ENCODE data around the gene RNF130.

The RNF130 gene

DNA sequence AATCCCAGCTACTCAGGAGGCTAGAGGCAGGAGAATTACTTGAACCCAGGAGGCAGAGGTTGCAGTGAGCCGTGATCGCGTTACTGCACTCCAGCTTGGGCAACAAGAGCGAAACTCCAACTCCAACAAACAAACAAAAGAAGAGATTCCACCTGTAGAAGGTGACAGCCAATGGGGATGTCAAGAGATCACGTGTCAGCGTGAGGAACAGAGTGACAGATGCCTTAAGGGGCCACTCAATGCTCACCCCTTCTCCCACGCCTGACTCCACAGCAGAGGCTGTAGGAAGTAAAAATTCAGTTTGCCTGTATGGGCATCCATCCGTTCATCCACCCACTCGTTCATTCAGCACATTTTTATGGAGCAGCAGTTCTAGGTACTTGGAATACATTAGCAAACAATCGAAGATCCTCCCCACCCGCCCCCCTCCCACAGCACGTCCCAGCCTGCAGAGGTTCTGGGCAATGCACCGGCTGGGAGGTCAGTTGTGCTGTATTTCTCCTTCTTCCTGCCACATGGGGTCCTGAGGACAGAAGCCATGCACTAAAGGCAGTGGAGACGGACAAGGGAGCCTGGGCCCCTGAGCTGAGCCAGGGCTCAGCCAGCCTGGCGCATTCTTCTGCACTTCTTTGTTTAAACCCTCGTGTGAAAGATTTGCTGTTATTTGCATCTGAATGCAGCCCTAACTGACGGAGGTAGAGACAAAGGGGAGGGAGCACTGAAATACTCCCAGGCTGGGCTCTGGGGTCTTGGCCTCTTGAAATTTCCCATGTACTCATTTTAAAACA, 11.3 kb upstream of the RNF130 start:
- Histone ChIP-seq H3K27me3 (replicated peaks in 2 of 5; ENCODE audit: control insufficient read depth in 4 of 5, insufficient read depth in 5 of 5, low read length in 4 of 5) (no peaks in the 10 kb centered on the region), H3K27ac (ENCODE audit: insufficient read depth in 1 of 2, low read depth in 1 of 2, low read length in 2 of 2, poor library complexity in 1 of 2, severe bottlenecking in 2 of 2) (no peak overlapping the region), H3K36me3 (ENCODE audit: control insufficient read depth in 4 of 4, insufficient read depth in 4 of 4, low read length in 3 of 4) (no peaks in the 10 kb centered on the region), H3K4me1 (ENCODE audit: control extremely low read depth in 1 of 4, control insufficient read depth in 4 of 4, insufficient read depth in 4 of 4, low read length in 3 of 4) (peaks cover 9 to 37% (median 31%) of the 10 kb centered on the region in 4 experiments), H3K4me3 (ENCODE audit: control insufficient read depth in 1 of 7, extremely low read depth in 1 of 7, insufficient read depth in 4 of 7, low read depth in 2 of 7, low read length in 6 of 7) (no peak overlapping the region), H3K9me3 (ENCODE audit: control extremely low read depth in 1 of 5, control insufficient read depth in 4 of 5, insufficient read depth in 2 of 5, low read depth in 1 of 5, low read length in 4 of 5) (peaks cover 0 to 2% (median 0%) of the 10 kb centered on the region in 5 experiments)
- CTCF ChIA-PET: interaction anchor here (1.4 to 10.2 kb wide), 3 partner anchors 8 to 106 kb away, joined by 3 to 58 read pairs (median 4); no protein-coding TSS in a partner anchor
- no peak for DNase-seq
- WGBS (ENCODE audit: insufficient coverage): 92% methylated on average over 11 of the region's 17 CpGs
- POLR2A ChIA-PET: no interaction called here

GRCh38 chr5:180081481-180081880, 9.9 kb upstream of the RNF130 start:
- ChIA-PET CTCF (interaction anchor here (1.5 to 10.2 kb wide), 3 partner anchors 9 to 68 kb away, joined by 4 to 58 read pairs (median 10); no protein-coding TSS in a partner anchor), POLR2A (no interaction called here)
- H3K9me3 ChIP-seq (ENCODE audit: control extremely low read depth in 1 of 5, control insufficient read depth in 4 of 5, insufficient read depth in 2 of 5, low read depth in 1 of 5, low read length in 4 of 5): peaks cover 0 to 2% (median 0%) of the 10 kb centered on the region in 5 experiments
- H3K4me1 ChIP-seq (ENCODE audit: control extremely low read depth in 1 of 4, control insufficient read depth in 4 of 4, insufficient read depth in 4 of 4, low read length in 3 of 4): peaks cover 8 to 33% (median 31%) of the 10 kb centered on the region in 4 experiments
- H3K27ac ChIP-seq (ENCODE audit: insufficient read depth in 1 of 2, low read depth in 1 of 2, low read length in 2 of 2, poor library complexity in 1 of 2, severe bottlenecking in 2 of 2): no peak overlapping the region
- H3K4me3 ChIP-seq (ENCODE audit: control insufficient read depth in 1 of 7, extremely low read depth in 1 of 7, insufficient read depth in 4 of 7, low read depth in 2 of 7, low read length in 6 of 7): no peak overlapping the region
- no peaks in the 10 kb centered on the region for H3K27me3 ChIP-seq (replicated peaks in 2 of 5; ENCODE audit: control insufficient read depth in 4 of 5, insufficient read depth in 5 of 5, low read length in 4 of 5)
- DNase-seq: no peak
- WGBS (ENCODE audit: insufficient coverage): 96% methylated on average over 4 of the region's 5 CpGs
- no peaks in the 10 kb centered on the region for H3K36me3 ChIP-seq (ENCODE audit: control insufficient read depth in 4 of 4, insufficient read depth in 4 of 4, low read length in 3 of 4)

DNA sequence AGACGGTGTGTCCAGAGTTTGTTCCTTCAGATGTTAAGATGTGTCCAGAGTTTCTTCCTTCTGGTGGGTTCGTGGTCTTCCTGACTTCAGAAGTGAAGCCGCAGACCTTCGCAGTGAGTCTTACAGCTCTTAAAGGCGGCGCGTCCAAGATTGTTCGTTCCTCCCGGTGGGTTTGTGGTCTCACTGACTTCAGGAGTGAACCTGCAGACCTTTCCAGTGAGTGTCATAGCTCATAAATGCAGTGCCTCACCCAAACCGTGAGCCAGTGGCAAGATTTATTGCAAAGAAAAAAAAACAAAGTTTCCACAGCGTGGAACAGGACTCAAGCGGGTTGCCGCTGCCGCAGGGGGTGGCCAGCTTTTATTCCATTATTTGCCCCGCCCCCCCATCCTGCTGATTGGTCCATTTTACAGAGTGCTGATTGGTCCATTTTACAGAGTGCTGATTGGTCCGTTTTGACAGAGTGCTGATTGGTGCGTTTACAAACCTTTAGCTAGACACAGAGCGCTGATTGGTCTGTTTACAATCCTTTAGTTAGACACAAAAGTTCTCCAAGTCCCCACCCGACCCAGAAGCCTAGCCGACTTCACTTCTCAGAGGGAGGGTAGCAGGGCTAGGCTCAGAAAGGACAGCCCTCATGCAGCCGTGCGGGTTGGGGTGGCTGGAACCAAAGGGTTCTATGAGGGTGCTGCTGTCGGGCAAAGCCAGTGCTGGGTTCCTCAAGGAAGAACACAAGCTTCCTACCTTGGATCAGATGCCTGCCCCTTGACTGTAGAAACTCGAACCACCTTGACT, 9.1 kb upstream of the RNF130 start:
- WGBS (ENCODE audit: insufficient coverage): 34% methylated on average over 21 of the region's 24 CpGs
- Histone ChIP-seq H3K4me1 (ENCODE audit: control extremely low read depth in 1 of 4, control insufficient read depth in 4 of 4, insufficient read depth in 4 of 4, low read length in 3 of 4) (peaks cover 7 to 29% (median 27%) of the 10 kb centered on the region in 4 experiments), H3K27ac (ENCODE audit: insufficient read depth in 1 of 2, low read depth in 1 of 2, low read length in 2 of 2, poor library complexity in 1 of 2, severe bottlenecking in 2 of 2) (no peak overlapping the region), H3K4me3 (ENCODE audit: control insufficient read depth in 1 of 7, extremely low read depth in 1 of 7, insufficient read depth in 4 of 7, low read depth in 2 of 7, low read length in 6 of 7) (peak overlapping the region in 5 of 7 experiments; percentile 25 to 66 (median 53)), H3K9me3 (ENCODE audit: control extremely low read depth in 1 of 5, control insufficient read depth in 4 of 5, insufficient read depth in 2 of 5, low read depth in 1 of 5, low read length in 4 of 5) (peaks cover 0 to 2% (median 0%) of the 10 kb centered on the region in 5 experiments), H3K36me3 (ENCODE audit: control insufficient read depth in 4 of 4, insufficient read depth in 4 of 4, low read length in 3 of 4) (no peaks in the 10 kb centered on the region), H3K27me3 (replicated peaks in 2 of 5; ENCODE audit: control insufficient read depth in 4 of 5, insufficient read depth in 5 of 5, low read length in 4 of 5) (no peaks in the 10 kb centered on the region)
- CTCF ChIA-PET: interaction anchor here (1.2 to 10.2 kb wide), 6 partner anchors 10 to 79 kb away, joined by 3 to 58 read pairs (median 4); no protein-coding TSS in a partner anchor
- peak; percentile 46 to 76 (median 69) for DNase-seq
- POLR2A ChIA-PET: interaction anchor here (0.6 to 1.2 kb wide), 3 partner anchors 11 to 494 kb away, joined by 3 to 6 read pairs (median 4); no protein-coding TSS in a partner anchor

GRCh38 chr5:180079702-180080466, 8.3 kb upstream of the RNF130 start:
- Histone ChIP-seq H3K4me1 (ENCODE audit: control extremely low read depth in 1 of 4, control insufficient read depth in 4 of 4, insufficient read depth in 4 of 4, low read length in 3 of 4) (peaks cover 1 to 23% (median 20%) of the 10 kb centered on the region in 4 experiments), H3K36me3 (ENCODE audit: control insufficient read depth in 4 of 4, insufficient read depth in 4 of 4, low read length in 3 of 4) (no peaks in the 10 kb centered on the region), H3K27me3 (replicated peaks in 2 of 5; ENCODE audit: control insufficient read depth in 4 of 5, insufficient read depth in 5 of 5, low read length in 4 of 5) (no peaks in the 10 kb centered on the region), H3K4me3 (ENCODE audit: control insufficient read depth in 1 of 7, extremely low read depth in 1 of 7, insufficient read depth in 4 of 7, low read depth in 2 of 7, low read length in 6 of 7) (peak overlapping the region in 5 of 7 experiments; percentile 25 to 66 (median 53)), H3K27ac (ENCODE audit: insufficient read depth in 1 of 2, low read depth in 1 of 2, low read length in 2 of 2, poor library complexity in 1 of 2, severe bottlenecking in 2 of 2) (no peak overlapping the region), H3K9me3 (ENCODE audit: control extremely low read depth in 1 of 5, control insufficient read depth in 4 of 5, insufficient read depth in 2 of 5, low read depth in 1 of 5, low read length in 4 of 5) (peaks cover 0 to 2% (median 0%) of the 10 kb centered on the region in 5 experiments)
- peak in 1 of 3 donors; percentile 33 for DNase-seq
- POLR2A ChIA-PET: interaction anchor here (1.2 kb wide), 1 partner anchor 10 kb away, joined by 6 read pairs; no protein-coding TSS in a partner anchor
- CTCF ChIA-PET: interaction anchor here (1.2 to 10.2 kb wide), 6 partner anchors 10 to 78 kb away, joined by 3 to 58 read pairs (median 4); no protein-coding TSS in a partner anchor
- 73% methylated on average over 13 of the region's 14 CpGs for WGBS (ENCODE audit: insufficient coverage)

GRCh38 chr5:180078348-180078747, 6.8 kb upstream of the RNF130 start:
- no peak overlapping the region for H3K27ac ChIP-seq (ENCODE audit: insufficient read depth in 1 of 2, low read depth in 1 of 2, low read length in 2 of 2, poor library complexity in 1 of 2, severe bottlenecking in 2 of 2)
- no peaks in the 10 kb centered on the region for H3K36me3 ChIP-seq (ENCODE audit: control insufficient read depth in 4 of 4, insufficient read depth in 4 of 4, low read length in 3 of 4)
- H3K4me3 ChIP-seq (ENCODE audit: control insufficient read depth in 1 of 7, extremely low read depth in 1 of 7, insufficient read depth in 4 of 7, low read depth in 2 of 7, low read length in 6 of 7): no peak overlapping the region
- POLR2A ChIA-PET: interaction anchor here (0.6 kb wide), 1 partner anchor 161 kb away, joined by 3 read pairs; no protein-coding TSS in a partner anchor
- no peak for DNase-seq
- H3K4me1 ChIP-seq (ENCODE audit: control extremely low read depth in 1 of 4, control insufficient read depth in 4 of 4, insufficient read depth in 4 of 4, low read length in 3 of 4): peaks cover 0 to 17% (median 14%) of the 10 kb centered on the region in 4 experiments
- no peaks in the 10 kb centered on the region for H3K27me3 ChIP-seq (replicated peaks in 2 of 5; ENCODE audit: control insufficient read depth in 4 of 5, insufficient read depth in 5 of 5, low read length in 4 of 5)
- 97% methylated on average over 4 of the region's 9 CpGs for WGBS (ENCODE audit: insufficient coverage)
- H3K9me3 ChIP-seq (ENCODE audit: control extremely low read depth in 1 of 5, control insufficient read depth in 4 of 5, insufficient read depth in 2 of 5, low read depth in 1 of 5, low read length in 4 of 5): peaks cover 0 to 2% (median 0%) of the 10 kb centered on the region in 5 experiments
- CTCF ChIA-PET: interaction anchor here (1.0 to 10.2 kb wide), 3 partner anchors 9 to 18 kb away, joined by 3 to 58 read pairs (median 4); no protein-coding TSS in a partner anchor

- Histone ChIP-seq H3K4me3 (ENCODE audit: control insufficient read depth in 1 of 7, extremely low read depth in 1 of 7, insufficient read depth in 4 of 7, low read depth in 2 of 7, low read length in 6 of 7) (no peak overlapping the region), H3K36me3 (ENCODE audit: control insufficient read depth in 4 of 4, insufficient read depth in 4 of 4, low read length in 3 of 4) (no peaks in the 10 kb centered on the region), H3K9me3 (ENCODE audit: control extremely low read depth in 1 of 5, control insufficient read depth in 4 of 5, insufficient read depth in 2 of 5, low read depth in 1 of 5, low read length in 4 of 5) (peaks cover 0 to 2% (median 0%) of the 10 kb centered on the region in 5 experiments), H3K27ac (ENCODE audit: insufficient read depth in 1 of 2, low read depth in 1 of 2, low read length in 2 of 2, poor library complexity in 1 of 2, severe bottlenecking in 2 of 2) (no peak overlapping the region), H3K27me3 (replicated peaks in 2 of 5; ENCODE audit: control insufficient read depth in 4 of 5, insufficient read depth in 5 of 5, low read length in 4 of 5) (no peaks in the 10 kb centered on the region), H3K4me1 (ENCODE audit: control extremely low read depth in 1 of 4, control insufficient read depth in 4 of 4, insufficient read depth in 4 of 4, low read length in 3 of 4) (peaks cover 0 to 17% (median 14%) of the 10 kb centered on the region in 4 experiments)
- POLR2A ChIA-PET: no interaction called here
- WGBS (ENCODE audit: insufficient coverage): 98% methylated on average over 6 of the region's 9 CpGs
- DNase-seq: no peak
- CTCF ChIA-PET: interaction anchor here (0.9 to 10.2 kb wide), 3 partner anchors 8 to 13 kb away, joined by 3 to 58 read pairs (median 3); no protein-coding TSS in a partner anchor
These were observed 6.2 kb upstream of the RNF130 start for GRCh38 chr5:180077594-180078284.

Measured in common myeloid progenitor, CD34-positive (primary cell).